Peyer's patch (tissue), 4 donors: ENCODE data around the gene ABCG8. TPM values are rescaled to one million over a fixed set of nuclear protein-coding genes. Genes with fewer than 3 reads are reported as not detected.

Experiments used
- DNase-seq, 3 donors: peaks; one replicate each; pipeline ENCODE4 v3.0.0-alpha.2; 2017 to 2019
- H3K27ac ChIP-seq, 4 donors: fragments of 200-600 bp; sonication (generic); one replicate each; pipeline ENCODE4 v1.5.1; 2016 to 2019
- H3K27me3 ChIP-seq, 2 donors: fragments of 200-600 bp; sonication (generic); one replicate each; pipeline ENCODE4 v1.5.1; 2019
- H3K36me3 ChIP-seq, 3 donors: fragments of 200-600 bp; sonication (generic); one replicate each; pipeline ENCODE4 v1.5.1; 2016 to 2019
- H3K4me1 ChIP-seq, 4 donors: fragments of 200-600 bp; sonication (generic); one replicate each; pipeline ENCODE4 v1.5.1; 2016 to 2019
- H3K4me3 ChIP-seq, 4 donors: fragments of 200-600 bp; sonication (generic); 1 replicate in 3 of 4; 2 replicates in 1 of 4; pipeline ENCODE4 v1.5.1; 2016 to 2019; ENCODE audit warnings: mild to moderate bottlenecking in 1 of 4
- H3K9me3 ChIP-seq, 4 donors: fragments of 200-600 bp; sonication (generic); one replicate each; pipeline ENCODE4 v1.5.1; 2016 to 2019; ENCODE audit warnings: mild to moderate bottlenecking in 1 of 4
- POLR2A ChIP-seq, 2 donors: fragments of 450-650 bp; IDR thresholded peaks; one replicate each; pipeline ENCODE4 v1.5.1; 2017; ENCODE audit warnings: antibody characterized with exemption in 2 of 2, mild to moderate bottlenecking in 2 of 2, moderate library complexity in 2 of 2
- total RNA-seq, 4 donors: library from RNA; depleted of rRNA; stranded (reverse); fragments of >200 nt; gene quantifications; one replicate each; pipeline ENCODE4 v1.1.0, GENCODE V29; 2016
- TF ChIP-seq, protein P1 (sequence below), 6 experiments: fragments of 450-650 bp in 4 of 6; fragments of 200-600 bp in 2 of 6; sonication (generic) in 1 of 6; IDR thresholded peaks; one replicate each; pipeline ENCODE4 v1.5.1; 2017 to 2019; ENCODE audit warnings: antibody characterized with exemption in 6 of 6, mild to moderate bottlenecking in 3 of 6, moderate library complexity in 1 of 6

ABCG8 gene
- total RNA-seq, 4 donors from 2014 or later, result 3.3 to 31.5 (median 16.4) TPM

DNA sequence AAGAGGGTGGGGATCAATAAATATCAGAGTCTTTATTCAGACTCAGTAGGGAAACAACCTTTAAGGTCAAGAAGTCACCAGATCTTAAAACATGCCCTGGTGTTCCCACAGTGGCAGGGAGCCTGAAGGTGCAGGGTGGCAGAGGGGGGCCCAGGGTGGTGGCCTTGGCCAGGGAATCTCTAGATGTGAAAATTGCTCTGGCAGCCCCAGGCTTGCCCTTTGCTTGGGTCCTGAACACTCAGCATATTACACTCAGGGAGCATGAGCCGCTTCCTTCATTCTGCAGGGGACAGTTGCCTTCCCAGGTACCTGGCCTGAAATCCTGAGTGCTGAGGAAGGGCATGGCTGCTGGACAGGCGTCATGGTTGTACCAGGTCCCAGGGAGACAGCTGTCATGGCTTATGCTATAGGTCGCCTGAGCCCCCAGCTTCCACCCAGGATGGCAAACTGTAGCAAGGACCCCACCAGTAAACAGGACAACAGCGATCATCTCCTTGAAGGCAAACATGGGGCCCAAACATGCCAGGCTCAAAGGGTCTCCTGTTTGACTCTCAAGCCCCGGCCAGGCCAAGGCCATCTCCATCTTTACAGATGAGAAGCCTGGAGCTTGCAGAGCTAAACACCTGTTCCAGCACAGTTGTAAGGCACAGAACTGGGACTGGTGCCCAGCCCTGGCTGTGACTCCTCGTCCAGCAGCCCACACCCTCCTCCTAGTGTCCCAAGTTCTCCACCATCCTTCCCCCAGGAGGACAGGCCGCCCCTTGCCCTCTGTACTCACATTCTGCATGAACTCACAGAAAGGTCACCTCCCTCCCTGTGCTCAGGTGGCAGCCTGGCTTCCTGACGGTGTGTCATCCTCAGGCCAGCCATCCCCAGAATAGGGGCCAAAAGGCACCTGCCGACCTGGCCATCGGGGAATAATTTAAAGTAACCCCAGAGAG is 14.6 kb downstream of the ABCG8 start:
- TF ChIP-seq, protein P1, sequence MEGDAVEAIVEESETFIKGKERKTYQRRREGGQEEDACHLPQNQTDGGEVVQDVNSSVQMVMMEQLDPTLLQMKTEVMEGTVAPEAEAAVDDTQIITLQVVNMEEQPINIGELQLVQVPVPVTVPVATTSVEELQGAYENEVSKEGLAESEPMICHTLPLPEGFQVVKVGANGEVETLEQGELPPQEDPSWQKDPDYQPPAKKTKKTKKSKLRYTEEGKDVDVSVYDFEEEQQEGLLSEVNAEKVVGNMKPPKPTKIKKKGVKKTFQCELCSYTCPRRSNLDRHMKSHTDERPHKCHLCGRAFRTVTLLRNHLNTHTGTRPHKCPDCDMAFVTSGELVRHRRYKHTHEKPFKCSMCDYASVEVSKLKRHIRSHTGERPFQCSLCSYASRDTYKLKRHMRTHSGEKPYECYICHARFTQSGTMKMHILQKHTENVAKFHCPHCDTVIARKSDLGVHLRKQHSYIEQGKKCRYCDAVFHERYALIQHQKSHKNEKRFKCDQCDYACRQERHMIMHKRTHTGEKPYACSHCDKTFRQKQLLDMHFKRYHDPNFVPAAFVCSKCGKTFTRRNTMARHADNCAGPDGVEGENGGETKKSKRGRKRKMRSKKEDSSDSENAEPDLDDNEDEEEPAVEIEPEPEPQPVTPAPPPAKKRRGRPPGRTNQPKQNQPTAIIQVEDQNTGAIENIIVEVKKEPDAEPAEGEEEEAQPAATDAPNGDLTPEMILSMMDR (IDR thresholded peaks at IDR 0.05), result peak in 2 of 6 experiments; percentile 15 to 22
- no peak for TF ChIP-seq POLR2A (IDR thresholded peaks at IDR 0.05)
- no peaks in the 10 kb centered on the region for H3K36me3 ChIP-seq
- no peak overlapping the region for H3K4me3 ChIP-seq
- DNase-seq, result peak in 2 of 3 donors; percentile 69 to 84
- peaks cover 0 to 3% (median 0%) of the 10 kb centered on the region in 4 donors for H3K4me1 ChIP-seq
- no peaks in the 10 kb centered on the region for H3K27me3 ChIP-seq
- peak overlapping the region in 1 of 4 donors; percentile 16 for H3K27ac ChIP-seq
- no peaks in the 10 kb centered on the region for H3K9me3 ChIP-seq

DNA sequence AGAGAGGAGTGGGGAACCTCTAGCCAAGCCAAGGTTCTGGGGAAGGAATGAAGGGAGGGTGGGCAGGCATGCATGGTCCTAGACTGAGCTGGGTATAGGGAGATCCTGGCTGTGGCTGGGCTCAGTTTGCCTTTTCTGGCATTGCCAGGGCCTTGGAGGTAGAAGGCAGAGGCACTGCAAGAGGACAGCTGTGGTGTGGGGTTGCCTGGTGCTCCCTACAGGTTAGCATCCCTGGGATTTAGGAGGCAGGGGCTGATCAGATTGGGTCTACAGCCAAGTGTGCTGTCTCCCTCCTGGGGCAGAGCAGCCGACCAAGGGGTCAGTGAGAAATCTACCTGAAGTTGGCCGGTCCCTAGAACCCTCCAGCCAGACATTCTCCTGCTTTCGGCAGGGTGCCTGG is 15.9 kb downstream of the ABCG8 start:
- H3K36me3 ChIP-seq, result no peaks in the 10 kb centered on the region
- H3K27ac ChIP-seq, result no peak overlapping the region
- TF ChIP-seq POLR2A (IDR thresholded peaks at IDR 0.05), result no peak
- TF ChIP-seq, protein P1 (IDR thresholded peaks at IDR 0.05), result no peak
- no peaks in the 10 kb centered on the region for H3K27me3 ChIP-seq
- no peaks in the 10 kb centered on the region for H3K9me3 ChIP-seq
- peaks cover 0 to 3% (median 0%) of the 10 kb centered on the region in 4 donors for H3K4me1 ChIP-seq
- DNase-seq, result no peak
- no peak overlapping the region for H3K4me3 ChIP-seq

DNA sequence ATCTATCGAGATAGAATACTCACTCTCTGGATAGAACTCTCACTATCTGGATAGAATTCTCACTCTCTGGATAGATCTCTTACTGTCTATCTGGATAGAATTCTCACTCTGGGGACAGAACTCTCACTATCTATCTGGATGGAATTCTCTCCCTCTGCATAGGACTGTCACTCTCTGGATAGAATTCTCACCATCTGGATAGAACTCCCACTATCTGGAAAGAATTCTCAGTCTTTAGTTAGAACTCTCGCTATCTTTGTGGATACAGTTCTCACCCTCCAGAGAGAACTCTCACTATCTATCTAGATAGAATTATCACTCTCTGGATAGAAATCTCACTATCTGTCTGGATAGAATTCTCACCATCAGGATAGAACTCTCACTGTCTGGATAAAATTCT is 16.5 kb downstream of the ABCG8 start:
- no peak overlapping the region for H3K27ac ChIP-seq
- DNase-seq, result no peak
- no peak overlapping the region for H3K4me3 ChIP-seq
- no peak for TF ChIP-seq POLR2A (IDR thresholded peaks at IDR 0.05)
- TF ChIP-seq, protein P1 (IDR thresholded peaks at IDR 0.05), result no peak
- peaks cover 0 to 3% (median 0%) of the 10 kb centered on the region in 4 donors for H3K4me1 ChIP-seq
- H3K9me3 ChIP-seq, result no peaks in the 10 kb centered on the region
- H3K36me3 ChIP-seq, result no peaks in the 10 kb centered on the region
- H3K27me3 ChIP-seq, result no peaks in the 10 kb centered on the region

DNA sequence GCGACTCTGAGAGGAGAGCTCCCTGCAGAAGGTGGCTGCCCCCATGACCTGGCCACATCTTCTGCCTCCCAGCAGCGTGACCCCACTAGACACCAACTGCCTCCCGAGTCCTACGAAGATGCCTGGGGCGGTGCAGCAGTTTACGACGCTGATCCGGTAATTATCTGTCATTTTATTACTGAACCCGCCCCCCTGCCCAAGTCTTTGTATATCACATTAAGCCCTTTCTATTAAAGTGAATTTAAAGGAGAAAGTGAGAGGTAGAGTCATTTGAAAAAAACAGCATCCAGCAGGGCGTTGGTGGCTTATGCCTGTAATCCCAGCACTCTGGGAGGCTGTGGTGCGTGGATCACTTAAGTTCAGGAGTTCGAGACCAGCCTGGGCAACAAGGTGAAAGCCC is 33.4 kb downstream of the ABCG8 start:
- DNase-seq, result no peak
- H3K4me3 ChIP-seq, result no peak overlapping the region
- H3K27ac ChIP-seq, result no peak overlapping the region
- no peaks in the 10 kb centered on the region for H3K27me3 ChIP-seq
- no peaks in the 10 kb centered on the region for H3K4me1 ChIP-seq
- TF ChIP-seq, protein P1 (IDR thresholded peaks at IDR 0.05), result no peak
- no peak for TF ChIP-seq POLR2A (IDR thresholded peaks at IDR 0.05)
- no peaks in the 10 kb centered on the region for H3K36me3 ChIP-seq
- no peaks in the 10 kb centered on the region for H3K9me3 ChIP-seq

DNA sequence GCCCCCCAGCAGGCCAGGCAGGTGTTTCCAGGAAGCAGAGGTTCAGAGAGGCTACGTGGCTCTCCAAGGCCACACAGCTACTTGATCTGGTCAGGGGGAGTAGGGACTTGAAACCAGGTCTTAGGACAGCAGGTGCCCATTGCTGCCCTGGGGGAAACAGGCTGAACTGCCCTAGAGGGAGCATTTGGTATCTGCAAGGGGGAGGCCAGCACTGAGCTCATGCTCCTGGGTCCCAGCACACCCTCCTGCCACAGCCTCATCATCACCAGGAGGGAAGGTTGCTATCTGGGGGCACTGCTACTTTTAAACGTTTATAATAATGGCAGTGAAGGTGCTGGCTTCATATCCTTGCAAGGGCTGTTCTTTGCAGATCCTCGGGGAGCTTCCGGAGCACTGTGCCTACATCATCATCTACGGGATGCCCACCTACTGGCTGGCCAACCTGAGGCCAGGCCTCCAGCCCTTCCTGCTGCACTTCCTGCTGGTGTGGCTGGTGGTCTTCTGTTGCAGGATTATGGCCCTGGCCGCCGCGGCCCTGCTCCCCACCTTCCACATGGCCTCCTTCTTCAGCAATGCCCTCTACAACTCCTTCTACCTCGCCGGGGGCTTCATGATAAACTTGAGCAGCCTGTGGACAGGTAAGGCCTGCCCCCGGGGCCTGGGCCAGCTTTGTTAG is 36.1 kb downstream of the ABCG8 start:
- Histone ChIP-seq H3K36me3 (peaks cover 0 to 4% (median 0%) of the 10 kb centered on the region in 3 donors), H3K9me3 (no peaks in the 10 kb centered on the region), H3K4me3 (no peak overlapping the region), H3K27me3 (no peaks in the 10 kb centered on the region), H3K27ac (no peak overlapping the region), H3K4me1 (no peaks in the 10 kb centered on the region)
- TF ChIP-seq, protein P1 (IDR thresholded peaks at IDR 0.05), result no peak
- TF ChIP-seq POLR2A (IDR thresholded peaks at IDR 0.05), result no peak
- no peak for DNase-seq
